A172 (cell line): ENCODE data around the gene PSMB7. TPM values are rescaled to one million over a fixed set of nuclear protein-coding genes. Genes with fewer than 3 reads are reported as not detected.

Experiments
- DNase-seq: peaks from one replicate; pipeline ENCODE4 v3.0.0-alpha.2; 2015; ENCODE audit warnings: low spot score
- total RNA-seq: library from RNA; depleted of rRNA; stranded (reverse); fragments of >200 nt; shearing (Covaris generic); gene quantifications from 2 replicates; pipeline ENCODE4 v1.2.3, GENCODE V29; 2014

Gene PSMB7
- total RNA-seq, 1 experiment from 2014 or later = 609 TPM

GRCh38 chr9:124384210-124384609 is 31.0 kb downstream of the PSMB7 start:
- no peak for DNase-seq

- DNase-seq = peak; percentile 69
These were observed 33.9 kb downstream of the PSMB7 start for GRCh38 chr9:124381170-124381945.

- no peak for DNase-seq
These were observed 37.5 kb downstream of the PSMB7 start for GRCh38 chr9:124377551-124378406.

- DNase-seq = no peak
These were observed 38.9 kb downstream of the PSMB7 start for GRCh38 chr9:124376329-124376728.

GRCh38 chr9:124375726-124376125 is 39.5 kb downstream of the PSMB7 start:
- DNase-seq = no peak

- no peak for DNase-seq
These were observed 41.4 kb downstream of the PSMB7 start for GRCh38 chr9:124373851-124374250.

GRCh38 chr9:124373386-124373785 is 41.9 kb downstream of the PSMB7 start:
- DNase-seq = no peak

GRCh38 chr9:124372038-124372437 is 43.2 kb downstream of the PSMB7 start:
- DNase-seq = no peak

- no peak for DNase-seq
These were observed 44.2 kb downstream of the PSMB7 start for GRCh38 chr9:124370896-124371582.

- no peak for DNase-seq
These were observed 45.9 kb downstream of the PSMB7 start for GRCh38 chr9:124369231-124369797.

GRCh38 chr9:124368692-124369091 is 46.5 kb downstream of the PSMB7 start:
- no peak for DNase-seq

GRCh38 chr9:124366476-124367220 is 48.6 kb downstream of the PSMB7 start:
- DNase-seq = no peak

- DNase-seq = no peak
These were observed 50.2 kb downstream of the PSMB7 start for GRCh38 chr9:124365036-124365435.

GRCh38 chr9:124364141-124364540 is 51.1 kb downstream of the PSMB7 start:
- no peak for DNase-seq

- no peak for DNase-seq
These were observed 51.7 kb downstream of the PSMB7 start for GRCh38 chr9:124363326-124364096.

- no peak for DNase-seq
These were observed 54.1 kb downstream of the PSMB7 start for GRCh38 chr9:124361128-124361527.

- no peak for DNase-seq
These were observed 55.2 kb downstream of the PSMB7 start for GRCh38 chr9:124359855-124360678.

- no peak for DNase-seq
These were observed 55.8 kb downstream of the PSMB7 start for GRCh38 chr9:124359426-124359825.

- DNase-seq = no peak
These were observed 56.6 kb downstream of the PSMB7 start for GRCh38 chr9:124358631-124359030.
